NCI-H1092 treated with DMSO at 0.1 percent for 48 hours (cell line): Measurements from ENCODE around the gene GPR61.

ENCODE experiments used
- DNase-seq: peaks from one replicate; lab custom pipeline; 2025; lab: John Stamatoyannopoulos, UW

The GPR61 gene

DNA sequence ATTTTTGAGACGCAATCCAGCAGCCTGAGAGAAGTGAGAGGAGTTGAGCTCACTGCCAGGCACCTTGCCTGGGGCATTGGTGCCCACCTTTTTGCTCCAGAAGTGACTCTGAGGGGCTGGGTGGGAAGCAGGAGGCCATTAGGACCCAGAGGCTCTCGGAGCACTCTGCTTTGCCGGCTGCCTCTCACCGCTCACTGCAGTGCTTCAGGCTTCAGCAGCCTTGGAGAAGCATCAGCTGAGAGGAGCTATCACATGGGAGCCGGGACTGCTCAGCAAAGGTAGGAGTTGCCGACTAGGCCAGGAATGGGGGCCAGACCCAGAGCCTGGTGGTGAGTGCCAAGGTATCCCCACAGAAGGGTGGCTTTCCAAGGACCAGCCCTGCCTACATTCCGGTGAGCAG lies at the start of gene GPR61:
Gene GPR61 (plus strand): TSS at position 197 of the 400 bp plus-strand sequence. CDS start 3,151 bp downstream, outside the sequence.
- DNase-seq, result no peak

GRCh38 chr1:109490029-109490933 lies 49.4 kb upstream of the GPR61 start:
- DNase-seq, result peak; percentile 39

DNA sequence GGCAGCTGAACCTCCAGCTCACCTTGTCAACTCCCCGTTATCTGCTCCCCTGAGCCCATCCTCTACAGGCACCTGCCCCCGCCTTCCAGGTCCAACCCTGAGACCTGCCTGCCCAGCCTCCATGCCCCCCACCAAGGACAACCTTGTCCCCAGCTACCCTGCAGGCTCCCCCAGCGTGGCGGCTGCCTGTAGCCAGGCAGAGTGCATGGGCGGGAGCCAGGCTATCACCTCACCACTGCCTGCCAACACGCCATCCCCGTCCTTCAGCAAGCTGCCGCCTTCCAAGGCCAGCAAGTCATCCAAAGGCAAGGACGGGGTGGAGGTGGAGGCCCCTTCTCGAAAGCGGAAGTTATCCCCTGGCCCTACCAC lies 48.8 kb upstream of the GPR61 start:
- no peak for DNase-seq

GRCh38 chr1:109491372-109491771 lies 48.3 kb upstream of the GPR61 start:
- DNase-seq, result no peak

DNA sequence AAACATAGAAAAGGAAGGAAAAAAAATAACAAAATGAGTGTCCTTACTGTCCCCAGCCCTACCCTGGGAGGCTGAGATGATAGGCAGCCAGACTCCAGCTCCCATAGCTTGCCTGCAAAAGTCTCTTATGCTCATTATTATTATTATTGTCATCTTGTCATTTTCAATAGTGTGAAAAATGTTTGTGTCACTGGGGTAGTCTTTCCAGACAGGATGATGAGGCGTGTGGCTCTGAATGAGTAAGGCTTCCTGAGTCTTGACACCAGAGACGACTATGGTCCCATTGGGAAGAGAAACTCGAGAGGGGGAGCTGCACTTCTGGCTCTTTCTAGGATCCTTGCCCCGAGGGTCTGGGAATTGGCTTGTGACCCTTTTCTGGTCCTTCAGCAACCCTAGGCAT lies 46.9 kb upstream of the GPR61 start:
- no peak for DNase-seq

DNA sequence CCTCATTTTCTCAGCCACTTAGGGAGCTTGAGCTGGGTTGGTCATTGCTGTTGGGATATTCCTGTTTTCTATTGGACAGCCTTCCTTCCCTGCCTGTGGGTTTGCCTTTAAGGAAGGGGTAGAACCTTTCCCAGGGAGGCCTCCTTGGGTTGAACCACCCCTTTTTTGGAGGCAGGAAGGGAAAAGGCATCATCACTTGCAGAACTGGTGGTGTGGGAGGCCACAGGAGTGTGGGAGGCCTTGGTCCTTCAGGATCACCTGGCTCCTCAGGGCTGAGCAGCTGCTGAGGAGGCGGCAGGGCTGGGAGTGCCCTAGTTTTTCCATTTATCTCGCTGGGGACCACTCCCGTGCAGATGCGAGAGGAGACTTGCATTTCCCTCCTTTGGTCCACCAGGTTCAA lies 46.4 kb upstream of the GPR61 start:
- DNase-seq, result no peak

DNA sequence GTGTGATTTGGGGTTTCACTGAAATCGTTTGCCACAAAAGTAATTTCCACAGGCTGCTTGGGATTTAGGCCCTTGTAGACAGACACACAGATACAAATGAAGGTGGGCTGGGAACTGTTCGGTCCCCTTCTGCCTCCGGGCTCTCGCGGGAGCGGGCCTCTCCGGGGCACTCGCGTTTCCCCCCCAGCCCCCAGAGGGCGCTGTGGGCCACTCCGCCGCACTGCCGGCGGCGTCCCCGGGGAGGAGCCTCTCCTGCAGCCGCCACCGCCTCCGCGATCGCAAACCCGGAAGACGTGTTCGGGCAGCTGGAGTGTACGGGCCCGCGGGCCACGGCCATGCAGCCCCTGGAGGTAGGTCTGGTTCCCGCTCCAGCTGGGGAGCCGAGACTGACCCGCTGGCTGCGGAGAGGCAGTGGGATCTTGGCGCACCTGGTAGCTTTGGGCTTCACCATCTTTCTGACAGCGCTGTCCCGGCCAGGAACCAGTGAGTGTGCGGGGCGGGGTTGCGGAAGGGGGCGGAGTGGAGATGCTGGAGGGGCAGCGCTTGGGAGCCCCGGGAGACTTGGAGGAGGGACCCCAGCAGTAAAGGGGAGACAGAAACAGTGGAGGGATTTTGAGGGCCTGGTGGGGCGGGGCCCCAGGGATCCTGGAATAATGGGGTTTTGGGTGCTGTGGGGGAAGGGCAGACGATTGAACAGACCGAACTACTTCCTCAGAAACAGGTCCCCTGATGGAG lies 45.7 kb upstream of the GPR61 start, which contains the start of gene CYB561D1:
Gene CYB561D1 (plus strand): TSS at position 290 of the 735 bp plus-strand sequence. CDS start 46 bp downstream, at position 336.
- DNase-seq, result peak; percentile 81

DNA sequence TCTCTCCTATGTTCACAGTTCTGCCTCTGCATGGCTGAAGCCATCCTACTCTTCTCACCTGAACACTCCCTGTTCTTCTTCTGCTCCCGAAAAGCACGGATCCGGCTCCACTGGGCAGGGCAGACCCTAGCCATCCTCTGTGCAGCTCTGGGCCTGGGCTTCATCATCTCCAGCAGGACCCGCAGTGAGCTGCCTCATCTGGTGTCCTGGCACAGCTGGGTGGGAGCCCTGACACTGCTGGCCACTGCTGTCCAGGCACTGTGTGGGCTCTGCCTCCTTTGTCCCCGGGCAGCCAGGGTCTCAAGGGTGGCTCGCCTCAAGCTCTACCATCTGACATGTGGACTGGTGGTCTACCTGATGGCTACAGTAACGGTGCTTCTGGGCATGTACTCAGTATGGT lies 43.9 kb upstream of the GPR61 start:
- DNase-seq, result no peak

- no peak for DNase-seq
Measured at GRCh38 chr1:109497449-109498160, 42.1 kb upstream of the GPR61 start.

DNA sequence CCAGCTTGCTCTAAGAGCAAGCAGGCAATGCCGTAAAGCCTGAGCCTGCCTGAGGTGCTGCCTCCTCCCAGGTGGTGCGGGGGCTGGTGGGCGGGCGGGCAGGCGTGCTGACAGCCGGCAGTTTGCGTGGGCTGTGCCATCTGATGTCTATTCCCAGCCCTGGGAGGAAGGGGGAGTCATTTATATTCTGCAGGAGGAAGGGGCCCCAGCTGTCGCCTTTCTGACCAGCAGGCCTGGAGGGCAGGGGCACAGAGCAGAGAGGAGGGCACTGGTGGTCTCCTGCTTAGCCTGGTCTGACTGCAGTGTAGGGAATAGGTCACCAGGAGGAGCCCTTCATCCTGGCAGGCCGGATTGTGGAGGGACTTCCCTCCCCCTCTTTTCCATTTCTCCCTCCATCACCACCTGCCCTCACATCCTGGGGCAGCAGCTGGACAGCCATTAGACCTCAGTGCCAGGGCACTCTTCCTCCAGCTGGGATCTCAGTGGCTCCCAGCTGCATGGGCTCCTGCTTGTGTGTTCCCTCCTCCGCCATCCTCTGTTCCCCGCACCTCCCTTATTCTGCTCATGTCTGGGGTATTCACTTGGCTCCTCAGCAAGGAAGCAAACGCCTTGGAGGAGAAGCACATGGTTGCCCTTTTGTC lies 41.4 kb upstream of the GPR61 start:
- DNase-seq, result peak; percentile 54

DNA sequence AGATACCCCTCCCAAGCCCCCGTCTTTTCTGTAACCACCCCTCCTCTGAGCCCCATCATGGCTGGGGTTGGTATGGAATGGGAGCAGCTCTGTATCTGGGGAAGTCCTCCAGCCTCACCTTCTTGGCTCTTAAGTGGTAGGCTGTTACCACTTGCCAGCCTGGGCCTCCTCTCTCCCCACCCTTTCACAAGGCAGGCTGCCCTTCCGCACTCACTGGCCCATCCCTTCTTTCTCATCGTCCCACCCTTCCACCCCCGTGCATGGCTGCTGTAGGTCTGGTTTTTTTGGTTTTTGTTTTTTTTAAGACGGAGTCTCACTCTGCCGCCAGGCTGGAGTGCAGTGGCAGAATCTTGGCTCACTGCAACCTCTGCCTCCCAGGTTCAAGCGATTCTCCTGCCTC lies 40.6 kb upstream of the GPR61 start:
- no peak for DNase-seq

GRCh38 chr1:109499661-109500536 lies 39.8 kb upstream of the GPR61 start:
- DNase-seq, result peak; percentile 24

- no peak for DNase-seq
Measured at GRCh38 chr1:109500941-109501381, 38.7 kb upstream of the GPR61 start.

DNA sequence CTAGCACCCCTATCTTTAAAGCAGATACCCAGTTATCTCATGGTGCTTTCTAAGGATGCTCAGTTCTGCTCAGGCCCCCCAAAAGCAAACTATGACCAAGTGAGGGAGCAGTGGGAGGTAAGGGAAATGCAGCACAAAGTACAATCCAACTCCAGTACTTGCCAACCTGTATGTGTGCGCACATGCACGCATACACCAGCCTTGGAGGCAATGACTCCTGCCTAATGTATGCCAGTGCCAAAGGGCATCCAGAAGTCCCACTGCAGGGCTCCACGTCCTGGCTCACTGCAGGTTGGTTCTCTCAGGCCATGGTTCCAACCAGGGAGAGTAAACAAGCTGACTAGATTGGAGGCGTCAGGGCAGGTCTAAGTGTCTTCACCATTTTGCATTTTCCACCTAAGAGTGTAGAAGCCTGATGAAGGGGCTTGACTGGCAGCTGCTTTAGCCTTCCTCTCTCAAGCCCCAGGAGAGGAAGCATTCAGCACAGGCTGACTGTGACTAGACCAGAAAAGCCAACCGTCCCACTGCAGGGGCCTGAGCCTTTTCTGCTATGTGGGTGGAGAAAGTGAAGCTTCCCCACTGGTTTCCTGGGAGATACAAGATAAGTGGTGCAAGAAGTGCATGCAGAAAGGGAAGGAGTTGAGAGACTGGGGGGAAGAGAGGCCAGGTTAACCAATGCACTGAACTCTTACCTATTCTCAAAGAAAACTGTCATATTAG lies 37.9 kb upstream of the GPR61 start:
- no peak for DNase-seq

- DNase-seq, result no peak
Measured at GRCh38 chr1:109502364-109502851, 37.3 kb upstream of the GPR61 start.

- no peak for DNase-seq
Measured at GRCh38 chr1:109503935-109504334, 35.7 kb upstream of the GPR61 start.

DNA sequence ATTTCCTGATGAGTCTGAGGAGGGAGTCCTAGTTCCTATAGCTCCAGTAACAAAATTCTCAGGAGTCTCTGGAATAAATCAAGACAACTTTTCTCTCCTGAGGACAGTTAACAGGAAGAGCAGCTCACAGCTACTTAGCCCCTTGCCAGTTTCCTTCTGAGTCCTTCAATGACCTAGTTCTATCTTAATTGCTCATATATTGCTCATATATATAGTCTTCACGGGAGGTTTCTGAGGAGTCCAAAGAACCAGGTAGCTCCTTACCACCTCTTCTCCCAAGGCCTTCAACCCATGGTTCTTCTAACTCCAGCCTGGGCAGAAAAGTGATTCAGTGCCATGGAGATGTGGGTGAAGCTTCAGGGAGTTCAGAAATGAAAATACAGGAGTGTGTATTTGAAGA lies 34.7 kb upstream of the GPR61 start:
- DNase-seq, result no peak

GRCh38 chr1:109508001-109508872 lies 31.4 kb upstream of the GPR61 start:
- DNase-seq, result no peak

- DNase-seq, result no peak
Measured at GRCh38 chr1:109508873-109509175, 30.8 kb upstream of the GPR61 start.
